Measurements from ENCODE around the gene MAZ.
"Not testable (repeated sequence)": the region's sequence is repeated elsewhere in the genome, so short reads cannot be mapped to it uniquely, and the experiment has no call there.

The MAZ gene

DNA sequence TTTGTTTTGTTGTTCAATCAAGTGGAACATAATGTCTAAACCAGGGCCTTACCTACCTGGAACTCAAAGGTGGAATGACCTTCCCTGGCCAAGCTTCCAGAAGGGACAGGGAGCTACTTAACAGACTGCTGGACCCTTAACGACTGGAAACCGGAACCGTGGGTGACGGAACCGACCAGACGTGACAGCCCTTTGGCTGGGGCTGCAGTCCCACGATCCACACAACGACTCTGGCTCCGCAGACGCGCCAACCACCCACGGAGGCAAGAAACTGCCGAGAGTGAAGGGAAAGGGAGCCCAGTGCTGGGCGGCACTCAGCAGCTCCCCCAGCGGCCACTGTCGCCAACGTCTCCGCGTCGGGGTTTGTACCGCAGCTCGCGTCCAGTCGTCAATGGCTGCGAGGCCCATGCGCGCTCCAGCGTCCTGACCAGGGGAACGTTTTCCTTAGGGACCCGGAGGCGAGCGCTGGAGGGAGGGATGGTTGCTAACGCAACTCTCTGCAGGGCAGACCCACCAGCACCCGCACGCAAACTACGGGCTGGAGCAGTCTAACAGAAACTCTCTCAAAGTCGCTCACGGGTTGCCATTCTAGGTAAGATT, 21.3 kb upstream of the MAZ start:
- DNase-seq, result peak; percentile 12

DNA sequence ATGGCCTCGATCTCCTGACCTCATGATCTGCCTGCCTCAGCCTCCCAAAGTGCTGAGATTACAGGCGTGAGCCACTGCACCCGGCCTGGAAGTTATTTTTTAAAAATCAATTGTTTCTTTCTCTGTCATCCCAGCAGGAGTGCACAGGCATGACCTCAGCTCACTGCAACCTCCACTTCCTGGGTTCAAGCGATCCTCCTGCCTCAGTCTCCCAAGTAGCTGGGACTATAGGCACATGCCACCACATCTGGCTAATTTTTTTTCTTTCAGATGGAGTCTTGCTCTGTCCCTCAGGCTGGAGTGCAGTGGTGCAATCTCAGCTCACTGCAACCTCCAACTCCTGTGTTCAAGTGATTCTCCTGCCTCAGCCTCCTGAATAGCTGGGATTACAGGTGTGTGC, 19.2 kb upstream of the MAZ start:
- DNase-seq, result not testable (repeated sequence)

DNA sequence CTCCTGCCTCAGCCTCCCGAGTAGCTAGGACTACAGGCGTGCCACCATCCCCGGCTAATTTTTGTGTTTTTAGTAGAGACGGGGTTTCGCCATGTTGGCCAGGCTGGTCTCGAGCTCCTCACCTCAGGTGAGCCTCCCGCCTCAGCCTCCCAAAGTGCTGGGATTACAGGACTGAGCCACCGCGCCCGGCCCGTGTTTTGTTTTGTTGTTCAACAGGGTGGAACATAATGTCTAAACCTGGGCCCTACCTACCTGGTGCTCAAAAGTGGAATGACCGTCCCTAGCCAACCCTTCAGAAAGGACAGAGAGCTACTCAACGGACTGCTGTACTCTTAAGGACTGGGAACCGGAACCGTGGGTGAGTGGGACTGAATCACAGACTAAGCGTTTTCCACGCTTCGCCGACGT, 16.6 kb upstream of the MAZ start:
- DNase-seq, result no peak

DNA sequence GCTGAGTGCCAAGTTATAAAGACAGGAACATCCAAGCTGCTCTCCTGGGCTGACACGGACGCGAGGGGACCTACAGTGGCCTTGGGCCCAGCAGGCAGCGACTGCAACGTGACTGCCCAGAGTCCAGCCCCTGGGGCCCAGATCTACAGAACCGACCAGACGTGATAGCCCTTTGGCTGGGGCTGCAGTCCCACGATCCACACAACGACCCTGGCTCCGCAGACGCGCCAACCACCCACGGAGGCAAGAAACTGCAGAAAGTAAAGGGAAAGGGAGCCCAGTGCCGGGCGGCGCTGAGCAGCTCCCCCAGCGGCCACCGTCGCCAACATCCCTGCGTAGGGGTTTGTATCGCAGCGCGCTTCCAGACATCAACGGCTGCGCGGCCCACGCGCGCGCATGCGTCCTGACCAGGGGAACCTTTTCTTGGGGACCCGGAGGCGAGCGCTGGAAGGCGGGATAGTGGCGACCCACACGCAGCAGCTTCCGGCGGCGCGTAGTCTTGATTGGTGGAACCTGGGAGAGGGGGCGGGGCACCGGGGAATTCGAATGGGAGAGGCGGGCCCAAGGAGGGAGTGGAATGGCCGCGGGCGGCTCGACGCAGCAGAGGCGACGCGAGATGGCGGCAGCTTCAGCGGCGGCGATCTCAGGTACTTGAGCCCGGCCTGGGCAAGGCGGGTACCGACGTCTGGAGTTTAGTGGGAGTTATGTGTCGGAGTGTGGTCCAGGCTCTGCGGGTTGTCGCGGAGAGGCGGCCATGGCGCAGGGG, 16.0 kb upstream of the MAZ start, which contains the start of gene KIF22:
Gene KIF22 (plus strand): TSS at position 569 of the 766 bp plus-strand sequence. CDS start 9 bp downstream, at position 578.
- DNase-seq, result peak; percentile 98

DNA sequence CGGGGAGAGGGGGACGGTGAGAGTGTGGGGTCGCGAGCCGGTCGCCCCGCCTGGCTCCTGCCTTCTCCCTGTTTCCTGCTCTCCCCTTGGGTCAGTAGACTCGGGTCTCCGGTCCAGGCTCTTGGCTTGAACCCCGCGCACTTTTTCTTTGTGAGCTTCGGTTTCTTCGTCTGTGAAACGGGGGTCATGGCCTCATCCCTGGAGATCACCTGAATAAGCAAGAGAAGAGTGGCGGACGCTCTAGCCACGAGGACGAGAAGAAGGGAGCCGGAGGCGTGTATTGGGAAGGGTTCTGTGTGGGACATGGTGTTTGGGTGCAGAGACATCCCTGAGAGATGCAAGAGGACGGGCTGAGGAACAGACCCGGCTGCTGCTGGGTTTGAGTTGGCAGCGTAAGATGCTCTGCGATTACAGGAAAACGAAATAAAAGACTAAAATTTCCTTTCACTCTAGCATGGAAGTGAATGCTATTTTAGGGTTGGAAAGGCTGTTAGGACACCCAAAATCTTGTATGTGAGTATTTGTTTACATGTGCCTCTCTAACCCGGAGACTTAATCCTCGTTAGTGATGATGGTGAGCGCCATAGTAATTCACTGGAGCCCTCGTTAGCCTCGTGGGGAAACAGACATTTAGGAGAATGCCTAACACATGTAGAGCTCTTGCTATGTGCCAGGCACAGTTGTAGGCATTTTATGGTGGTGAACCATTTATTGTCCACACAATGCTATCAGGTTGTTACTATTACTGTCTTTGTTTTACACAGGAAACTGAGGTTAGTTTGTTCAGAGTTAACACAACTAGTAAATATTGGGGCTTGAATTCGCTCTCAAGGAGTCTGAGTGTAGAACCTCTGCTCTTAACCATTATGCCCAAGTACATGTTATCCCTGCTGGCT, 15.1 kb upstream of the MAZ start:
- no peak for DNase-seq

DNA sequence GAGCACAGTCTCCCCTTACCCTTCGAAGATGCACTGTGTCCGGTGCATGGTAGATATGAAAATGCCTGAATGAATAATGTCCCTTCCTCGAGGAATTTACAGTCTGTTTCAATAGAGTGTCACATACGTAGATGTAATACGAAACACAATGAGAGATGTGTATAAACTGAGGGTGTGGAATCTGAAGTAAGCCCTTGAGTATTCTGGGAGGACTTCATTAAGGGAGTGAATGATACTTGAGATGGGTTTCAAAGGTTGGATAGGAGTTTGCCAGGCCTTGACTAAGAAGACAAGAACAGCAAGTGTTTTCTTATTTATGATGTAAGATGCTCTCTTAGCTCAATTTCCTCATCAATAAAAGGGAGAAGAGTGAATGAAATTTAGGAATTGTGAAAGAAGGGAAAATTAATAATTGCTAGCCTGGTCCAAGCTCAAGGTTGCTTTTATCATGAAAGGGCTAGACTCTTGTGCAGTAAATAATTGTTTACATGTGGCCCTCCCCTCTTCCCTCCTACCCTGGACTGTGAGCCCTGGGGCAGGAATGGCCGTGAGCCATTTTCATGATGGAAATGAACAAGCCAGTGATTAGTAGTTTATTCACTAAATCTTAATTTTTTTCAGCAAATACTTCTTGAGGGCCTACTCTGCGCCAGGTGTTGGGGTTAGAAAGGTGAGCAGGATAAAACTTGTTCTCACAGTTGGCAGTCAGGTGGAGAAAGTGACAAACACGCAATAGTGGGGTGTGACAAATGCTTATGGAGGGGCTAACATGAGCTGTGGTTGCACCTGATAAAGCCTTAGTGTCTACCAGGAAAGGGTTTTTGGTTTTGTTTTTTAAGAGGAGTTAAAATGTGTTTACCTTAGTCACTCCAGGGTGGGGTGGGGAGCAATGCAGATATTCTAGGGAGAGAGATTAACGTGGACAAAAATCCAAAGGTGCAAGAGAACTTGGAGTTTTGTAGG, 14.2 kb upstream of the MAZ start:
- no peak for DNase-seq

DNA sequence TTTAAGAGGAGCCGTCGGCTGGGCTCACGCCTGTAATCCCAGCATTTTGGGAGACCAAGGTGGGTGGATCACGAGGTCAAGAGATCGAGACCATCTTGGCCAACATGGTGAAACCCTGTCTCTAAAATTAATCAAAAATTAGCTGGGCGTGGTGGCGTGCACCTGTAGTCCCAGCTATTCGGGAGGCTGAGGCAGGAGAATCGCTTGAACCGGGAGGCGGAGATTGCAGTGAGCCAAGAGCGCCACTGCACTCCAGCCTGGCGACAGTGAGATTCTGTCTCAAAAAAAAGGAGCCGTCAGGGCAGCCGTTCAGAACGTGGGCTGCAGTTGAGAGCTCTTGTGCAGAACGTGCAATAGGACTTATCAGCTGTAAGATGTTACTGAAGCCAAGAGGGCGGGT, 13.2 kb upstream of the MAZ start:
- DNase-seq, result not testable (repeated sequence)

DNA sequence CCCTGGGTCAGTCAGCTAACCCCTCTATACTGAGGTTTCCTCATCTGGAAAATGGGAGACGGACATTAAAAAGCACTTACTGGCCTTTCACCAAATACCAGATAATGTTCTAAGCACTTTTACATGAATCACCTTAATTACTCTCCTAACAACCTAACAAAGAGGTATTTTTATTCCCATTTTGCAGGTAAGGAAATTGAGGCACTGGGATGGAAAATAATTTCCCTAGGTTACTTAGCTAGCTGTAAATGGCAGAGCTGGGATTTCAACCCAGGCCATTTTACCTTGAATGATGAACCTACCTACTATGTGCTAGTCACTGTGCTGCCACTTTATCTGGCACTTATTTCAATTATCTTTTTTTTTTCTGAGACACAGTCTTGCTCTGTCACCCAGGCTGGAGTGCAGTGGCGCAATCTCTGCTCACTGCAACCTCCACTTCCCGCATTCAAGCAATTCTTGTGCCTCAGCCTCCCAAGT, 12.1 kb upstream of the MAZ start:
- no peak for DNase-seq

DNA sequence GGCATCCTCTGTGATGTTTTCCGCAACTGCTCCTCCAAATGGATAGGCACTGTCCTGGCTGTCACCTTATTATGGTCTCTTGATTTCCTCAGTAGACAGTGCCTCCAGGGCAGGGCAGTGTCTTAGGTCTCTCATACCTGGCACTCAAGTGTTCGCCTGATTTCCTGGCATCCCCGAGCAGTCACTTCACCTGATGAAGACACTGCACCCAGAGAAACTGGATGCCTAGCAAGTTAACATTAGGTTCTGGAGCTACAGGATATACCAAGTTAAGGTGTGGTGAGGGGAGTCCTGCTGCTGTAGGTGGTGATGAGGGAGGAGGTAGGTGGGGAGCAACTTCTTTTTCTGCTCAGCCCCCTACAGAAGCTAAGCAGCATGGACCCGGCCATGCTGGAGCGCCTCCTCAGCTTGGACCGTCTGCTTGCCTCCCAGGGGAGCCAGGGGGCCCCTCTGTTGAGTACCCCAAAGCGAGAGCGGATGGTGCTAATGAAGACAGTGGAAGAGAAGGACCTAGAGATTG, 3.9 kb upstream of the MAZ start:
- no peak for DNase-seq

DNA sequence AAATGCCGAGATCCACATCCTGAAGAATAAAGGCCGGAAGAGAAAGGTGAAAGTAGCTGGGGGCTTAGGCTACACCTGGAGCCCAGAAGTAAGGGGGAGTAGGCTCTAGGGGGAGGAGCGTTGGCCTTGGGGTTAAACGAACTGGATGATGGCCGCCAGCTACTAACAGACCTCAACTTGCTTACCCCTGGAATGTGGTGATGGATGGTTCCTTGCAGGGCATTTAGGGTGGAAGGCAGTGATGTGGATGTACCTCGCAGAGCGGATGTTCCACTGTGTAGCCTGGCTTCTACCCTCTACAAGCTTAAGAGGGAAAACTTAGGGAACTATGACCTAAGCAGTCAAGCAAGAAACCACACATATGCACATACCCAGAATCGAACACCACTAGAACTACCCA, 2.3 kb upstream of the MAZ start:
- no peak for DNase-seq

DNA sequence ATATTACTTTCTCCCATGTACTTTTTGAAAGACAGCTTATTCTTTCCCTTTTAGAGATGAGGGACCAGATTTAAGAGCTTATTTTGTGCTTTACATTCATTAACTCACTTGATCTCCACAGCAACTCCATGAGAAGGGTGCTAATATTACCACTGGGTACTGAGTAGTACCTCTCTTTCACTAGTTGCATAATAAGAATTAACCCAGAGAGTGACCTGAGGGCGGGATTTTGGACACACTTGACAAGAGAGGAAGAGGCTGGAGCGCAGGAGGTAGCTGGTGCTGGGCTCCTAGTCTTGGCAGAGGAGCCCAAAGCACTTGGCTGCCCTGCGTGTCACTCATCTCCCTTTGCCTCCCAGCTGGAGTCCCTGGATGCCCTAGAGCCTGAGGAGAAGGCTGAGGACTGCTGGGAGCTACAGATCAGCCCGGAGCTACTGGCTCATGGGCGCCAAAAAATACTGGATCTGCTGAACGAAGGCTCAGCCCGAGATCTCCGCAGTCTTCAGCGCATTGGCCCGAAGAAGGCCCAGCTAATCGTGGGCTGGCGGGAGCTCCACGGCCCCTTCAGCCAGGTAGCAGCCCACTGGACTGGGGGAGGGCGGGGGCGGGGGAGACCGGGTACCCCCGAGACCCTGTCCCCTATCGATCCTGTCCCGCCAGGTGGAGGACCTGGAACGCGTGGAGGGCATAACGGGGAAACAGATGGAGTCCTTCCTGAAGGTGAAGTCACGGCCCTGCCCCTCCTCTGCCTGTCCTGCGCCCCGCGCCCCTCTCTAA, 1.7 kb upstream of the MAZ start:
- no peak for DNase-seq

DNA sequence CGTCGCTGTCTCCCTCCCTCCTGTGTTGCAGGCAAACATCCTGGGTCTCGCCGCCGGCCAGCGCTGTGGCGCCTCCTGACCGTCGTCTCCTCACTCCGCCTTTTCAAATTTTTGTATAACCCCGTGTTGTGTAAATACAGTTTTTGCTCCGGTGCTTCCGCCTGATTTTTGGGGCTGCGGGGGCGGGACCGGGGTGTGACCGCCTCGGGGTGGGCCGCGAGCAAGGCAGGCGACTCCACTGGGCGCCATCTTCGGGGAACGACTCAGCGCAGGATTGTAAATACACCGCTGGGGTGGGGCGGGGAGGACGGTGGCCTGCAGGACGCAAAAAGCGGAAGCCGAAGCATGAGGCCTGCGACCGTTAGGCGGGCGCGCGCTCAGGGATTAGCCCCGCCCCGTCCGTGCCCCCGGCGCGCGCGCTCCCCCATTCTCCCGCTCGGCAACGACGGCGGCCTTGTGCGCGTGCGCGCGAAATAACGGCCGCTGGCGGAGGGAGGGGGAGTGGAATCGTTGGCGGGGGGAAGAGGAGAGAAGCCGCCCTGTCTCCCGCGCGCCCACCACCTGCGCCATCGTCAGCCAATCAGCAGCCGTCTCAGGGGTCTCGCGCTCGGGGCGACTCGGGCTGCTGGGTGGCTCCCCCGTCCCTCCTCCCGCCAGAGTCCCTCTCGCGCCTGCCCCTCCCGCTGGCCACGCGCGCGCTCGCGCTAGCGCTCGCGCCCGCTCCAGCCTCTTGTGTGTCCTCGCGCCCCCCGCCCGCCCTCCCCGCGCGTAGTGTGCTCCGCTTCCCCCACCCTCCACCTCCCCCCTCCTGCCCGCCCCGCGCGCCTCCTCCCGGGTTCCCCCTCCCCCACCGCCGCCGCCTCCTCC, 864 bp upstream of the MAZ start:
- DNase-seq, result peak; percentile 97

DNA sequence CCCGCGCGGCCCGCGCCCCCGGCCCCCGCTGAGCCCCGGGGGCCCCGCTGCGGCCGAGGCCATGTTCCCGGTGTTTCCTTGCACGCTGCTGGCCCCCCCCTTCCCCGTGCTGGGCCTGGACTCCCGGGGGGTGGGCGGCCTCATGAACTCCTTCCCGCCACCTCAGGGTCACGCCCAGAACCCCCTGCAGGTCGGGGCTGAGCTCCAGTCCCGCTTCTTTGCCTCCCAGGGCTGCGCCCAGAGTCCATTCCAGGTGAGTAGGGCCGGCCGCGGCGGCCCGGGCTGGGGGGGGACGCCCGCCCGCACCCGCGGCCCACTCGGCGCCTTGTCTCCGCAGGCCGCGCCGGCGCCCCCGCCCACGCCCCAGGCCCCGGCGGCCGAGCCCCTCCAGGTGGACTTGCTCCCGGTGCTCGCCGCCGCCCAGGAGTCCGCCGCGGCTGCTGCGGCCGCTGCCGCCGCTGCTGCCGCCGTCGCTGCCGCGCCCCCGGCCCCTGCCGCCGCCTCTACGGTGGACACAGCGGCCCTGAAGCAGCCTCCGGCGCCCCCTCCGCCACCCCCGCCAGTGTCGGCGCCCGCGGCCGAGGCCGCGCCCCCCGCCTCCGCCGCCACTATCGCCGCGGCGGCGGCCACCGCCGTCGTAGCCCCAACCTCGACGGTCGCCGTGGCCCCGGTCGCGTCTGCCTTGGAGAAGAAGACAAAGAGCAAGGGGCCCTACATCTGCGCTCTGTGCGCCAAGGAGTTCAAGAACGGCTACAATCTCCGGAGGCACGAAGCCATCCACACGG, 504 bp downstream of the MAZ start:
- no peak for DNase-seq

DNA sequence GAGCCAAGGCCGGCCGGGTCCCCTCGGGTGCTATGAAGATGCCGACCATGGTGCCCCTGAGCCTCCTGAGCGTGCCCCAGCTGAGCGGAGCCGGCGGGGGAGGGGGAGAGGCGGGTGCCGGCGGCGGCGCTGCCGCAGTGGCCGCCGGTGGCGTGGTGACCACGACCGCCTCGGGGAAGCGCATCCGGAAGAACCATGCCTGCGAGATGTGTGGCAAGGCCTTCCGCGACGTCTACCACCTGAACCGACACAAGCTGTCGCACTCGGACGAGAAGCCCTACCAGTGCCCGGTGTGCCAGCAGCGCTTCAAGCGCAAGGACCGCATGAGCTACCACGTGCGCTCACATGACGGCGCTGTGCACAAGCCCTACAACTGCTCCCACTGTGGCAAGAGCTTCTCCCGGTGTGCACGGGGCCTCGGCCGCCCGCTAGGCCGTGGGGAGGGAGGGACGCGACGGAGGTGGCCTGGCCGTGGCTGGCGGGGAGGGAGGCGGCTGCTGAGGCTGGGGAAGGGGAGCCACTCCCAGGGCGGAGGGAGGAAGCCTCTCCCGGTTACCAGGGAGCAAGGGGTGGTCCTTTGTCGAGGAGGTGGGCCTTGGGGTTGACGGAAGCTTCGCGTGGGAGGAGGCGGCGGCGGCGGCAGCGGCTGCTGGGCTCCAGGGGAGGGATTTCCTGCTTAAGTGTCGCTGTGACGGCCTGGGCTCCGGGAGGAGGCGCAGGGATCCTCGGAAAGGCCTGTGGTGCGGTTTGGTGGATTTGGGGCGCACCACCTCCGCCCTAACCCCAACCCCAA, 1.3 kb downstream of the MAZ start:
- peak; percentile 88 for DNase-seq

DNA sequence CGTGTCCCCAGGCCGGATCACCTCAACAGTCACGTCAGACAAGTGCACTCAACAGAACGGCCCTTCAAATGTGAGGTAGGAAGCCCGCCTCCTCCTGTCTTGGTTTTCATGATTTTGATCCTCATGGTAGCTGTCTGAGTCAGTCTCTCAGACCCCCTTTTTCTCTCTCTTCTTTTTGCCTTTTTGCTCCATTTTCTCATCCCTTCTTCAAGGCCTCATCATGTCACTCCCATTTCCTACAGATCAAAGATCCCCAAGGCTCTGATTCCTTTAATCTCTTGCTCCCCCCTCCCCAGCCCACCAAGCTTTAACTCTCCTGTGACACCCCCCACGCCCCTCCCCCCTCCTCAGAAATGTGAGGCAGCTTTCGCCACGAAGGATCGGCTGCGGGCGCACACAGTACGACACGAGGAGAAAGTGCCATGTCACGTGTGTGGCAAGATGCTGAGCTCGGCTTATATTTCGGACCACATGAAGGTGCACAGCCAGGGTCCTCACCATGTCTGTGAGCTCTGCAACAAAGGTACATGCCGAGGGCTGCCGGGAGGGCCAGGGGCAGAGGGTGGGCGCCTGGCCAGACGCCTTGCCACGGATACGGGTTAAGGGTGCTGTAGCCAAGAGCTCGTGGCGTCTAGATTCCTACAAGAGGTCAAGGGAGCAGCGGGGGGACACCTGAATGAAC, 2.0 kb downstream of the MAZ start:
- DNase-seq, result no peak

DNA sequence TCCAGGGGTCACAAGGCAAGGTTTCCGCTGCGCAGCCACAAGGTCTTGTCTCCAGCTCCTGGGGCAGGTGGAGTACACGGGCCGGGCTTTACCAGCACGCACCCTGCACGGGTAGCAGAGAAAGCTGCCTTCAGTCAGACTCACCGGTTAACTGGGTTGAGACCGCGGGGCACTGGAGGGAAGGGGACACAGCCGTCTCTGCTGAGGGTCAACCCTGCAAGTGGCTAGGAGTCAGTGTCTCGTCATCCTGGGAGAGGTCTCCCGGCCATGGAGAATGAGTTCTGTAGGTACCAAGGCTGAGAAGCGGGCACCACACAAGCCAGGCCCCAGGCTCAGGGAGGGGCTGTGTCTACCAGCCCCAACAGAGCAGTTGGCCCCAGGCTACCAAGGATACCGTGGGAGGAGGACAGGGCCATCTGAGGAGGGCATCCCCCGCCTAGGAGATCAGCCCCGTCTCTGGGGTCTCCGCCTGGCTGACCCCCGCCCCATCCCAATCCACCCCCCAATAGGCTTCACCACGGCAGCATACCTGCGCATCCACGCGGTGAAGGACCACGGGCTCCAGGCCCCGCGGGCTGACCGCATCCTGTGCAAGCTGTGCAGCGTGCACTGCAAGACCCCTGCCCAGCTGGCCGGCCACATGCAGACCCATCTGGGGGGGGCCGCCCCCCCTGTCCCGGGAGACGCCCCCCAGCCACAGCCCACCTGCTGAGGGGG, 2.9 kb downstream of the MAZ start:
- no peak for DNase-seq

All from amniotic stem cell (primary cell).